H1 (cell line): ENCODE data around the gene SOBP. TPM values are rescaled to one million over a fixed set of nuclear protein-coding genes. Genes with fewer than 3 reads are reported as not detected.

Experiments
- CTCF ChIA-PET: fragments of 300-600 bp; sonication (Branson Sonifier 250); formaldehyde crosslinking; loops from one replicate; lab custom pipeline; 2021; ENCODE audit not compliant: partially characterized antibody; lab: Charles Lee
- POLR2A ChIA-PET: fragments of 300-600 bp; sonication (Branson Sonifier 250); formaldehyde crosslinking; loops from one replicate; lab custom pipeline; 2021; ENCODE audit warnings: inconsistent platforms; ENCODE audit not compliant: partially characterized antibody; lab: Charles Lee
- DNase-seq, 2 experiments: peaks; one replicate each; pipeline versions ENCODE4 v3.0.0 to v3.0.0-alpha.2; 2010 to 2022; ENCODE audit warnings: low spot score in 2 of 2, low read depth in 1 of 2, mixed read lengths in 1 of 2
- FAIRE-seq: peaks from 2 replicates; lab custom pipeline; 2011; peaks lifted over from hg19 to GRCh38; lab: Jason Lieb, UNC
- H2AFZ ChIP-seq: 2 replicates; pipeline ENCODE4 v1.8.1; 2012; ENCODE audit warnings: low read length, inconsistent platforms
- H2AK5ac ChIP-seq: 2 replicates; pipeline ENCODE4 v1.6.1; 2013; ENCODE audit warnings: low read depth, low read length
- H2BK120ac ChIP-seq: replicated peaks from 2 replicates; pipeline ENCODE3; 2013; ENCODE audit warnings: low read depth, low read length, inconsistent platforms
- H2BK12ac ChIP-seq: 2 replicates; pipeline ENCODE4 v1.6.1; 2013; ENCODE audit warnings: low read depth, low read length
- H2BK15ac ChIP-seq: 2 replicates; pipeline ENCODE4 v1.6.1; 2013; ENCODE audit warnings: low read length
- H2BK20ac ChIP-seq: 2 replicates; pipeline ENCODE4 v1.6.1; 2013; ENCODE audit warnings: low read length
- H2BK5ac ChIP-seq: 2 replicates; pipeline ENCODE4 v1.6.1; 2013; ENCODE audit warnings: low read depth, low read length
- H3K14ac ChIP-seq: 2 replicates; pipeline ENCODE4 v1.6.1; 2013; ENCODE audit warnings: inconsistent platforms; ENCODE audit not compliant: insufficient read length
- H3K18ac ChIP-seq: 2 replicates; pipeline ENCODE4 v1.6.1; 2013; ENCODE audit warnings: low read length; ENCODE audit errors: extremely low read depth
- H3K23ac ChIP-seq: 2 replicates; pipeline ENCODE4 v1.6.1; 2013; ENCODE audit warnings: inconsistent platforms; ENCODE audit not compliant: insufficient read length
- H3K23me2 ChIP-seq: 2 replicates; pipeline ENCODE4 v1.6.1; 2013; ENCODE audit warnings: low read depth, low read length
- H3K27ac ChIP-seq: 2 replicates; pipeline ENCODE4 v1.6.1; 2011; ENCODE audit warnings: low read depth, low read length, inconsistent platforms
- H3K27me3 ChIP-seq, 4 experiments: replicated peaks in 1 of 4; 1 replicate in 1 of 4; 2 replicates in 3 of 4; pipeline versions ENCODE4 v1.6.1 to v1.8.1; 2011 to 2013; ENCODE audit warnings: low read length in 3 of 4, mild to moderate bottlenecking in 3 of 4, inconsistent platforms in 2 of 4, mixed read lengths in 2 of 4, moderate library complexity in 1 of 4; ENCODE audit not compliant: control insufficient read depth in 3 of 4, insufficient read depth in 3 of 4; ENCODE audit errors: extremely low read depth in 1 of 4
- H3K36me3 ChIP-seq, 4 experiments: 2 replicates each; pipeline versions ENCODE4 v1.6.1 to v1.8.1; 2011 to 2013; ENCODE audit warnings: mild to moderate bottlenecking in 4 of 4, low read length in 3 of 4, moderate library complexity in 2 of 4, control low read depth in 1 of 4, inconsistent platforms in 1 of 4; ENCODE audit not compliant: insufficient read depth in 4 of 4, control insufficient read depth in 2 of 4
- H3K4ac ChIP-seq: replicated peaks from 2 replicates; pipeline ENCODE3; 2013; ENCODE audit warnings: low read length, low read depth, mixed read lengths, inconsistent platforms; ENCODE audit not compliant: insufficient read length
- H3K4me1 ChIP-seq, 4 experiments: replicated peaks in 1 of 4; 1 replicate in 1 of 4; 2 replicates in 3 of 4; pipeline versions ENCODE4 v1.6.1 to v1.8.1; 2011 to 2013; ENCODE audit warnings: low read length in 3 of 4, inconsistent platforms in 2 of 4, mixed read lengths in 1 of 4; ENCODE audit not compliant: insufficient read depth in 4 of 4, control insufficient read depth in 3 of 4
- H3K4me2 ChIP-seq, 2 experiments: 2 replicates each; pipeline versions ENCODE4 v1.6.1 to v1.8.1; 2011 to 2013; ENCODE audit warnings: low read depth in 2 of 2, low read length in 2 of 2, control low read depth in 1 of 2, inconsistent platforms in 1 of 2, mild to moderate bottlenecking in 1 of 2; ENCODE audit not compliant: insufficient read depth in 1 of 2
- H3K4me3 ChIP-seq, 4 experiments: fragments of 200-600, 300-600 bp in 1 of 4; sonication (generic), shearing (Covaris generic), sonication (Bioruptor Twin) in 1 of 4; 2 replicates each; pipeline versions ENCODE4 v1.5.1 to v1.8.1; 2011 to 2016; ENCODE audit warnings: low read length in 4 of 4, low read depth in 3 of 4, control low read depth in 2 of 4, inconsistent platforms in 2 of 4, mild to moderate bottlenecking in 2 of 4, mixed read lengths in 1 of 4, moderate library complexity in 1 of 4; ENCODE audit not compliant: insufficient read depth in 2 of 4; ENCODE audit errors: extremely low read depth in 1 of 4
- H3K56ac ChIP-seq: replicated peaks from 2 replicates; pipeline ENCODE3; 2013; ENCODE audit warnings: low read depth, mild to moderate bottlenecking, mixed read lengths, low read length, inconsistent platforms; ENCODE audit not compliant: insufficient read length
- H3K79me1 ChIP-seq: 2 replicates; pipeline ENCODE4 v1.6.1; 2013; ENCODE audit warnings: low read depth, low read length, control low read depth
- H3K79me2 ChIP-seq, 2 experiments: 2 replicates each; pipeline versions ENCODE4 v1.6.1 to v1.8.1; 2012 to 2013; ENCODE audit warnings: low read length in 2 of 2, mild to moderate bottlenecking in 2 of 2, inconsistent platforms in 1 of 2; ENCODE audit not compliant: insufficient read depth in 2 of 2, control insufficient read depth in 1 of 2
- H3K9ac ChIP-seq, 4 experiments: replicated peaks in 1 of 4; 1 replicate in 1 of 4; 2 replicates in 3 of 4; pipeline versions ENCODE4 v1.6.1 to v1.8.1; 2011 to 2013; ENCODE audit warnings: low read depth in 3 of 4, low read length in 3 of 4, control low read depth in 2 of 4, mild to moderate bottlenecking in 2 of 4, moderate library complexity in 2 of 4, inconsistent platforms in 1 of 4; ENCODE audit errors: extremely low read depth in 1 of 4
- H3K9me3 ChIP-seq, 2 experiments: 2 replicates each; pipeline versions ENCODE4 v1.6.1 to v1.8.1; 2012 to 2013; ENCODE audit warnings: mild to moderate bottlenecking in 2 of 2, moderate library complexity in 2 of 2, control low read depth in 1 of 2, inconsistent platforms in 1 of 2, low read depth in 1 of 2, low read length in 1 of 2, mixed read lengths in 1 of 2; ENCODE audit not compliant: insufficient read depth in 2 of 2
- H4K20me1 ChIP-seq, 2 experiments: replicated peaks in 1 of 2; 2 replicates each; pipeline versions ENCODE3 to v1.8.1; 2011 to 2013; ENCODE audit warnings: inconsistent platforms in 2 of 2, low read length in 2 of 2, mild to moderate bottlenecking in 1 of 2; ENCODE audit not compliant: insufficient read depth in 2 of 2, control insufficient read depth in 1 of 2
- H4K5ac ChIP-seq: 2 replicates; pipeline ENCODE4 v1.6.1; 2013; ENCODE audit warnings: low read length, low read depth, mixed read lengths, inconsistent platforms; ENCODE audit not compliant: insufficient read length
- H4K8ac ChIP-seq: 2 replicates; pipeline ENCODE4 v1.8.0; 2013; ENCODE audit warnings: mild to moderate bottlenecking, moderate library complexity, low read length, inconsistent platforms; ENCODE audit not compliant: insufficient read depth; ENCODE audit errors: extremely low read depth
- H4K91ac ChIP-seq: replicated peaks from 2 replicates; pipeline ENCODE3; 2013; ENCODE audit warnings: low read length, mixed read lengths, inconsistent platforms; ENCODE audit not compliant: insufficient read length
- CHD1 ChIP-seq: IDR thresholded peaks from 2 replicates; pipeline ENCODE4 v1.6.1; 2012; ENCODE audit warnings: low read depth, low read length, improper control_type of control experiment
- JUND ChIP-seq: IDR thresholded peaks from 2 replicates; pipeline ENCODE4 v1.6.1; 2011; ENCODE audit warnings: mild to moderate bottlenecking, improper control_type of control experiment, low read length
- RAD21 ChIP-seq, 2 experiments: IDR thresholded peaks in 1 of 2; conservative IDR thresholded peaks in 1 of 2; 2 replicates each; pipeline ENCODE4 v1.6.1; 2011; ENCODE audit warnings: low read depth in 2 of 2, low read length in 2 of 2, improper control_type of control experiment in 1 of 2, inconsistent platforms in 1 of 2, mild to moderate bottlenecking in 1 of 2, moderate library complexity in 1 of 2
- SP1 ChIP-seq: IDR thresholded peaks from 2 replicates; pipeline ENCODE4 v1.6.1; 2011; ENCODE audit warnings: low read depth, low read length
- WGBS, 2 experiments: shearing (Covaris generic) in 1 of 2; methylation state at CpG; one replicate each; pipeline versions ENCODE4 v1.1.6 to v1.1.7; 2013 to 2015; ENCODE audit warnings: low lambda C conversion rate in 2 of 2, mixed read lengths in 2 of 2, inconsistent platforms in 1 of 2, low coverage in 1 of 2, missing lambda C conversion rate in 1 of 2; ENCODE audit not compliant: insufficient replicate concordance in 2 of 2, insufficient coverage in 1 of 2, insufficient read length in 1 of 2; ENCODE audit errors: extremely low coverage in 1 of 2, missing lambda C conversion rate in 1 of 2; 5-methylcytosine and 5-hydroxymethylcytosine counted together
- polyA plus RNA-seq, 7 experiments: library from polyadenylated mRNA; depleted of rRNA in 3 of 7; stranded (reverse) in 5 of 7; unstranded in 2 of 7; fragments of >200 nt in 5 of 7; fragments of 200-250 nt in 2 of 7; gene quantifications; 1 replicate in 5 of 7; 2 replicates in 1 of 7; 4 replicates in 1 of 7; pipeline versions ENCODE4 v1.2.1 to v1.2.3, GENCODE V29; 2011 to 2013; ENCODE audit warnings: missing spikeins in 2 of 7, mixed read lengths in 2 of 7
- total RNA-seq: library from RNA; stranded (reverse); fragmentation: NEBNext Ultra II Directional; extraction: Animal tissue kit (Norgen Biotek cat#: 25700); gene quantifications from 2 replicates; pipeline ENCODE4 v1.2.1, GENCODE V29; 2021

Gene SOBP
- total and polyA plus RNA-seq, 2 of the 8 experiments (the other 6 are each of a cell fraction or from before 2014, with no cell fraction given) = 0.45 to 6.2 TPM

GRCh38 chr6:107667790-107668189 is 177.9 kb downstream of the SOBP start:
- no peak overlapping the region for H2AFZ ChIP-seq
- H4K8ac ChIP-seq = no peak overlapping the region
- H3K4me1 ChIP-seq = peaks cover 6 to 27% (median 13%) of the 10 kb centered on the region in 4 experiments
- H3K27ac ChIP-seq = no peak overlapping the region
- TF ChIP-seq CHD1 (no peak), SP1 (no peak), JUND (no peak), RAD21 (IDR thresholded peaks at IDR 0.05 in 1 of 2, conservative IDR thresholded peaks at IDR 0.05 in 1 of 2; ENCODE audit: low read depth in 2 of 2, low read length in 2 of 2) (no peak)
- TF ChIP-seq, all 59 proteins: peak for 0
- Histone ChIP-seq H3K4me3 (no peak overlapping the region), H3K9ac (no peak overlapping the region), H4K91ac (no peak overlapping the region), H3K23me2 (no peaks in the 10 kb centered on the region), H3K23ac (no peak overlapping the region), H4K5ac (no peak overlapping the region), H3K14ac (no peak overlapping the region), H3K4me2 (no peak overlapping the region), H2BK5ac (no peak overlapping the region), H3K56ac (no peak overlapping the region), H3K79me2 (no peaks in the 10 kb centered on the region), H2AK5ac (no peak overlapping the region), H3K18ac (no peak overlapping the region), H2BK12ac (no peak overlapping the region), H2BK120ac (no peak overlapping the region), H3K79me1 (no peaks in the 10 kb centered on the region), H3K9me3 (no peaks in the 10 kb centered on the region), H3K4ac (no peak overlapping the region), H4K20me1 (no peaks in the 10 kb centered on the region), H3K36me3 (no peaks in the 10 kb centered on the region), H2BK20ac (no peak overlapping the region), H3K27me3 (no peaks in the 10 kb centered on the region), H2BK15ac (no peak overlapping the region)
- CTCF ChIA-PET = interaction anchor here (0.6 to 2.5 kb wide), 6 partner anchors 12 to 640 kb away, joined by 3 to 6 read pairs (median 4); no protein-coding TSS in a partner anchor
- 93% methylated on average over 3 of the region's 3 CpGs; no CpG with 5 or more reads in 1 of the 2 experiments for WGBS, 2 experiments
- FAIRE-seq (no peak), DNase-seq (no peak)
- POLR2A ChIA-PET = interaction anchor here (1.0 kb wide), 1 partner anchor 10 kb away, joined by 3 read pairs; no protein-coding TSS in a partner anchor
